G401 (cell line): ENCODE results near the gene GAS2L1. TPM values are rescaled to one million over a fixed set of nuclear protein-coding genes. Genes with fewer than 3 reads are reported as not detected.
"Not testable (repeated sequence)": the region's sequence is repeated elsewhere in the genome, so short reads cannot be mapped to it uniquely, and the experiment has no call there.

ENCODE experiments used
- DNase-seq: peaks from one replicate; pipeline ENCODE4 v3.0.0-alpha.2; 2015; ENCODE audit warnings: low spot score
- in situ Hi-C: cut with HindIII; loops from 2 replicates; pipeline ENCODE4 v1.10.0; 2016; ENCODE audit warnings: low sequenced_read_pairs, mixed read lengths
- total RNA-seq: library from RNA; depleted of rRNA; stranded (reverse); fragments of >200 nt; shearing (Covaris generic); gene quantifications from 2 replicates; pipeline ENCODE4 v1.2.3, GENCODE V29; 2014; rRNA removed

Gene GAS2L1
- total RNA-seq, 1 experiment from 2014 or later: 13.2 TPM

GRCh38 chr22:29351891-29352290 is 45.4 kb downstream of the GAS2L1 start:
- in situ Hi-C loops: no loop called here
- DNase-seq: no peak

GRCh38 chr22:29352778-29353177 is 46.3 kb downstream of the GAS2L1 start:
- no peak for DNase-seq
- in situ Hi-C loops: no loop called here

- in situ Hi-C loops: no loop called here
- DNase-seq: no peak
These were observed 46.8 kb downstream of the GAS2L1 start for GRCh38 chr22:29353286-29353685.

GRCh38 chr22:29353860-29354259 is 47.4 kb downstream of the GAS2L1 start:
- no peak for DNase-seq

GRCh38 chr22:29357193-29357890 is 50.9 kb downstream of the GAS2L1 start:
- DNase-seq, in situ Hi-C loops: not testable (repeated sequence)

More at GRCh38 chr22:29353860-29354259, 47.4 kb downstream of the GAS2L1 start:
- in situ Hi-C loops: no loop called here

- peak; percentile 86 for DNase-seq
- in situ Hi-C loops: no loop called here
These were observed 53.0 kb downstream of the GAS2L1 start for GRCh38 chr22:29359469-29359868.

Other genes starting within 250 kb of the GAS2L1 start
- gene C22orf31, start 244.8 kb upstream of the GAS2L1 start, total RNA-seq: not detected in 2 replicates
- 9.3 and 9.7 TPM in 2 replicates for gene KREMEN1, start 233.6 kb upstream of the GAS2L1 start, total RNA-seq
- gene EMID1, start 100.8 kb upstream of the GAS2L1 start, total RNA-seq: 7.9 and 20.7 TPM in 2 replicates
- 82.7 and 117 TPM in 2 replicates for gene RHBDD3, start 38.7 kb upstream of the GAS2L1 start, total RNA-seq
- gene EWSR1, start 38.4 kb upstream of the GAS2L1 start, total RNA-seq: 164 and 196 TPM in 2 replicates
- 3.0 and 9.6 TPM in 2 replicates for gene RASL10A, start 9.0 kb downstream of the GAS2L1 start, total RNA-seq
- gene AP1B1, start 81.9 kb downstream of the GAS2L1 start, total RNA-seq: 70.0 and 88.7 TPM in 2 replicates
- not detected in 2 replicates for gene RFPL1, start 131.9 kb downstream of the GAS2L1 start, total RNA-seq
- 11.6 and 14.3 TPM in 2 replicates for gene NEFH, start 173.6 kb downstream of the GAS2L1 start, total RNA-seq
- gene THOC5, start 247.1 kb downstream of the GAS2L1 start, total RNA-seq: 58.9 and 62.6 TPM in 2 replicates